GM20431 (cell line): Measurements from ENCODE around the gene NR2C1.

Experiments used
- in situ Hi-C: fragments of 300-500 bp; cut with MseI, MboI; formaldehyde crosslinking; loops from one replicate; pipeline ENCODE4 v1.15.0; 2020; ENCODE audit warnings: low sequenced_read_pairs; ENCODE audit not compliant: unreplicated experiment

The NR2C1 gene

GRCh38 chr12:95089462-95089861, 16.0 kb upstream of the NR2C1 start:
- in situ Hi-C loops: no loop called here

GRCh38 chr12:95088379-95088778, 15.0 kb upstream of the NR2C1 start:
- in situ Hi-C loops: no loop called here

- in situ Hi-C loops: no loop called here
These were observed 12.2 kb upstream of the NR2C1 start for GRCh38 chr12:95085612-95086011.

DNA sequence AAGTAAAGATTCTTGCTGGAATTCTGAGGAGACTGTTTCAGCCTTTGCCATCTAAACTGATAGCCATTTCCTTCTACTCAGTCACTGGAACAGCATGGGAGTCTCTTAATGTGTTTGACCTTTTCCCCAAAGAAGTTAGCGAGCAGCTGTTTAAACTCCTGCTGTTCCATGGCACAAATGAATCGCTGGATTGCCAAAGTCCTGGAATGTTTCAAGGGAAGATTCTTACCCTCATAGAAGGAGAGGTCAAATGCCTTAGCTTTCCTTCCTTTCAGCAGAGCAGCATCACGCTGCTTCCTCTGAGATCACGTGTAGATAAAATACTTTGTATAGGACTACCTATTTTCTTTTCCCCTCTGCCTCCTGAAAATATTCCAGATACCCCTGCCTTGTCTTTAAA, 10.5 kb upstream of the NR2C1 start:
- in situ Hi-C loops: no loop called here

DNA sequence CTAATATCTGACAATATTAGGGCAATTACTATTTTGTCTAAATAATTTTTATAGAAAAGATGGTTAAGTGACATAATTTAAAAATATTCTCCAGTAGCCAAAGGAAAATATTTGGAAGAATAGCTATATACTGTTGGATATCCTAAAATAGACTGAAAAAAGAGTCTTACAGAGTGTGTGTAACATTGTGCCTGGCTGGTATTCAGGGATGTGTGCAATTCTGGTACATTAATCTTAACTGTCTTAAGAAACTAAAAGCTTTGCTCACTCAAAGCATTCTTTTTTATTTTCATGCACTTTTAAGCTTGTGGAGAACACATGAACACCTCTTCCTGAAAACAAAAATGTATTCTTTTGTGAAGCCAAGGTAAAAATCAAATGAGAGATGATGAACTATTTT, 10.1 kb upstream of the NR2C1 start:
- in situ Hi-C loops: no loop called here

DNA sequence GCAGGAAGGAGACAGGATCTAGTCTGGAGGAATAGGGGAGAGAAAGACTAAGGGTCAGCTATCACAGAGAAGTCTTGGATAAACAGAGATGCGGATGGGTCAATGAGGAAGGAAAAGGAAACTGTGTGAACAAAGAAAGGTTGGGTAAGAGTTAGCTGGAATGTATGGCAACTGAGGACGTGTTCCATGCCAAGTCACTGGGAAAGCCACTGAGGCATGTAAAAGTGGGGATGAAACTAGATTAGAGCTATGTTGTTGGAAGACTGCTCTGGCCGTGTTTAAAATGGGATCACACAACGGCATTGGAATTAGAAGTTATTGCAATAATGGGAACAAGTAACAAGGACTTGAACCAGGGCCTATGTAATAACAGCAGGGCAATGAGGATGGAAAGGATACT, 3.9 kb upstream of the NR2C1 start:
- in situ Hi-C loops: no loop called here

DNA sequence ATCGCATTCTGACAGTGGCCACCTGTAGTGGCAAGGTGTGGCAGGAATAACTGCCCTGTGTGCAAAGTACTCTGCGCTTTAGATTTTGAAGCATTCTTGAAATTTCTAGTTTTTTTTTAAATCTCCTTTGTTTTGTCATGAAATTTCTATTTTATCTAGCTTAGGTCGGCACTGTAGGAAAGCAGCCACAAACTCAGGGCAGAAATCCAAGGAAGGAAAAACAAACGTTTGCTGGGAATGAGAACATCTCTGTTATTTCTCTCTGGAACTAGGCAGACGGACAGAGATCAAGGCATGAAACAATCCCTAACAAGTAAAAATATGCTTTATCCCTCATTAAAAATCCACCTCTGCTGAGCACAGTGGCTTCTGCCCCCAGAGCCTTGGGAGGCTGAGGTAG, 1.3 kb upstream of the NR2C1 start:
- in situ Hi-C loops: no loop called here

DNA sequence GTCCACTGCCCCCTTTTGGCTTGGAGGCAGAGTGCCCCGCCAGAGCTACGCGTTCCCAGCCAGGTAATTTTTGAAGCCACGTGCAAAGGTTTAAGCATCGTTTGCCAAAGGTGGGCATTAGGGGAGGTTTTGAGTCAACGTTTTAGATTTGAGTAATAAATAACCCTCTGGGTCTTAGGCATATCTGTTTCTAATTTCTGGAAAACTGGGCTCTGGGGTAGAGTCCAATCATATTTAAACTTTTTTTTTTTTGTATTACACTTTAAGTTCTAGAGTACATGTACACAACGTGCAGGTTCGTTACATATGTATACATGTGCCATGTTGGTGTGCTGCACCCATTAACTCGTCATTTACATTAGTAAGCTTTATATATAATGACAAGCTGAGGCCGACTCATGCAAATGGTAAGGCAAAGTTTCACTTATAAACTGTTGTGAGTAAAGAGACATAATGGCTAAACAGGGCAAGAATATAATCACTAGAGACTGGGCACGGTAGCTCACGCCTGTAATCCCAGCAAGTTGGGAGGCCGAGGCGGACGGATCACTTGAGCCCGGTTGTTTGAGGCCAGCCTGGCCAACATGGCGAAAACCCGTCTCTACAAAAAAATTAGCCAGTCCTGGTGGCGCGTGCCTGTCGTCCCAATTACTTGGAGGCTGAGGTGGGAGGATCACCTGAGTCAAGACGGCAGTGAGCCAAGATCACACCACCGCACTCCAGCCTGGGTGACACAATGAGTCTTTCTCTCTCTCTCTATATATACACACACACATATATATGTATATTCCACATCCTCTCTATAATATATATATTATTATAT, 491 bp upstream of the NR2C1 start:
- in situ Hi-C loops: no loop called here

DNA sequence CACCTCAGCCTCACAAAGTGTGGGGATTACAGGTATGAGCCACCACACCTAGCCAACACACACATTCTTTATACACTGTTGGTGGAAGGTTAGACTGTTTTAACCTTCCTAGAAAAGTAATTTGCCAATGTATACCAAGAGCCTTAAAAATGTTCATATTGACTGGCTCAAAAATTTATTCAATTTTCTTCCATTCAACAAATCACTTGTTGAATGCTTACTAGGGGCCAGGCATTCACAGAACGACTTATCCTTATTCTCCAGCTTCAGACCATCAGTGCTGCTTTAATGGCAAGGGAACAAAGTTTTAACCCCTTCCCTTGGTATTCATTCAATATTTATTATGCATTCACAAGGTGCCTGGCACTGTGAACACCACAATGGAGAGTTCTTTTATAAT, 3.0 kb downstream of the NR2C1 start:
- in situ Hi-C loops: no loop called here

GRCh38 chr12:95066091-95066855, 7.1 kb downstream of the NR2C1 start:
- in situ Hi-C loops: no loop called here

DNA sequence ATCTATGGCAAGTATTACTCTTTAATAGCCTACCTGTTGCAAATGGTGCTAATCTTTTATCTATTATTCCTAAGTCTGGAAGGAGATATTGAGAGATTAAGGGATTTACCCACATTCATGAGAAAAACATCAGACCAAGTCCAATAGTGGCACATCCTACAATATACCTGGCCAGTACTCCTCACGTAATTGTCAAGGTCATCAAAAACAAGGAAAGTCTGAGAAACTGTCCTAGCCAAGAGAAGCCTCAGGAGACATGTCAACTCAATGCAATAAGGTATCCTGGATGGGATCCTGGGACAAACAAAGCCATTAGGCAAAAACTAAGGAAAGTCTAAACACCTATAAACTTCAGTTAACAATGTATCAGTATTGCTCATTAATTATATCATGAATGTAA, 12.5 kb downstream of the NR2C1 start:
- in situ Hi-C loops: no loop called here

GRCh38 chr12:95059984-95060383, 13.4 kb downstream of the NR2C1 start:
- in situ Hi-C loops: no loop called here

DNA sequence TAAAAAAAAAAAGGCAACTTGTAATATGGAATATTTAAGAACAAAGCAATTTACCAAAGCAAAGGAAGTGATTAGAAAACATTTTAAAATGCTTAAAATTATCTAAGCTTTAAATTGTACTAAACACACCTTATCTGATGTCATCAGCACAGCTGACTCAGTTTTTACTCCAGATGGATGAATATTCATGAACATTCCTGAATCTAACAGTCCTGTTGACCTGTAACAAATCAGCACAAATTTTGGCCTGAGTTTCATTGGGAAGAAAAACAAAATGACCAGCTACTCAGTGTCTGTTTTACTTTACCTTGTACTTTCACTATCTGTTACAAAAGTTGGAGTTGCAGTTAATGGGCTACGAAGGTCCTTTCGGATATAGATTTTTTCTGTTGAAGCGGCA, 16.0 kb downstream of the NR2C1 start:
- in situ Hi-C loops: no loop called here

GRCh38 chr12:95055057-95055456, 18.4 kb downstream of the NR2C1 start:
- in situ Hi-C loops: no loop called here

DNA sequence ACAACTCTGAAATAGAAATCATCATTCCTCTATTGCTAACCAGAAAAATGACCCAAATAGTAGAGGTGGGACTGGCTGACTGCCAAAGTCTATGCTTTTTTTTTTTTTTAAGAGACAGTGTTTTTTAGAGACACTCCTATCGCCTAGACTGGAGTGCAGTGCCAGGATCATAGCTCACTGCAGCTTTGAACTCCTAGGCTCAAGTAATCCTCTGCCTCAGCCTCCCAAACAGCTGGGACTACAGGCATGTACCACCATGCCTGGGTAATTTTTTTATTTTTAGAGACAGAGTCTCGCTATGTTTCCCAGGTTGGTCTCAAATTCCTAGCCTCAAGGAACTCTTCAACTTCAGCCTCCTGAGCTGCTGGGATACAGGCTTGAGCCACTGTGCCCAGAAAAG, 19.2 kb downstream of the NR2C1 start:
- in situ Hi-C loops: no loop called here

GRCh38 chr12:95051241-95051640, 22.2 kb downstream of the NR2C1 start:
- in situ Hi-C loops: no loop called here

DNA sequence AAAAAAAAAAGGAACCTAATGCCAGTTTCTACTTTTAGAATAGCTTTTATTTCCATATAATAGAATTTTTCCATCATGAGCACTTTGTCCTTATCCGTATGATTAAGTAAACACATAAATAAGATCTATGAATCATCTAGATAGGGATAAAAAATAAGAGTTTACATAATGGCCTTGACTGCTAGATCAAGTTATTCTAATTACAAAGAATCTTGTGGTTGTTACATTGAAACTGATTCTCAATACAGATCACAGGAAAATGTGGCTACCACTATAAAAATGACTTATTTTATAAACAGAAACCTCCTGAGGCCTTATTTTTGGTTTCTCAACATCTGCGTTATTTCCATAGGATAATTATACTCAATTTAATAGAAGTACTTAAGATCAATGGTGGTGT, 35.5 kb downstream of the NR2C1 start:
- in situ Hi-C loops: no loop called here

- in situ Hi-C loops: no loop called here
These were observed 38.7 kb downstream of the NR2C1 start for GRCh38 chr12:95034750-95035149.

DNA sequence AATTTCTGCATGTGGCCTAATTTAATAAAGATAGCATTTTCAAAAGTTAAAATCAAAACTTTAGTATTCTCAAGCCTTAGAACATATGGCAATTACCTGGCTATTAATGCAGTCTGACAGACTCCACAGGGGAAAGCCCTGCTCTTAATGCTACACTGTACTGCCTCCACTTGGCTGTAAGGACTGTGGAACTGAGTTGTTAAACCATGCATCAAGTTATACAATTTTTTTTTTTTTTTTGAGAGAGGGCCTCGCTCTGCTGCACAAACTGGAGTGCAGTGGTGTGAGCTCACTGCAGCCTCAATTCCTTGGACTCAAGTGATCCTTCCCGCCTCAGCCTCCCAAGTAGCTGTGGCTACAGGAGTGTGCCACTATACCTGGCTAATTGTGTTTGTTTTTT, 50.9 kb downstream of the NR2C1 start:
- in situ Hi-C loops: no loop called here

DNA sequence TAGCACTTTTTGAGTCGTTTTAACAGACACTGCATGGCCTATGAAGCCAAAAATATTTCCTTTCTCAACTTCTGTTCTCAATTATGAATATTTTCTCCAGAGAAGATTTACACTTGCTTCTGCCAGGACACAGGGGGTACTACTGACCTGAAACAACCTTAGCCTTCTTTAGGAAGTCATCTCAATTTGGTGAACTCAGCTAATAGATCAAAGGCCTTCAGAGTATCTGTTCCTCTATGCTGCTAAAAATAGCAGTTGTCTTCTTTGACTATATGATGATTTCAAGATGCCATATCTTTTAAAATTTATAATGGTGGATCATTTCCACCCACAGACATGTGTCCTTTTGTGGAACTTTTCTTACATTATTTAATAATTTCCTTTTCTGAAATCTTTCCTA, 55.9 kb downstream of the NR2C1 start:
- in situ Hi-C loops: no loop called here

DNA sequence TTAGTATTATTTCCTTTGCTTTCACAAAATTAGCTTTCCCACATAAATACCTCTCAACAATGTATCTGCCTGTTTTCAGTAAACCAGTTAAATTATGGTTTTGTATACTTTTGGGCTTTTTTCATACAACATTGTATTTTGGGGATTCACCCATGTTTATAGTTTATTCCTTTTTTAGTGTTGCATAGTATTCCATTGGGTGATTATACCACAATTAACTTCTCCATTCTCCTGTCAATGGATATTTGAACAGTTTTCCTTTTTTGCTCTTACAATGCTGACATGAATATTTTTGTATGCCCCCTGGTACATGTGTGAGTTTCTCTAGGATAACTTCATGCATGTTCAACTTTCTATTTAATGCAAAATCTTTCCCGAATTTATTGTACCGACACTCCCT, 57.3 kb downstream of the NR2C1 start:
- in situ Hi-C loops: no loop called here

GRCh38 chr12:95014554-95014953, 58.9 kb downstream of the NR2C1 start:
- in situ Hi-C loops: no loop called here
